Retinal pigment epithelial cell (primary cell): ENCODE data around the gene XRCC4.

Experiments used
- DNase-seq: peaks from one replicate; pipeline ENCODE4 v3.0.0-alpha.2; 2010; ENCODE audit warnings: low read depth
- H3K4me3 ChIP-seq: 2 replicates; pipeline ENCODE4 v1.5.1; 2011; ENCODE audit warnings: mild to moderate bottlenecking, low read length, control low read depth, moderate library complexity
- CTCF ChIP-seq: conservative IDR thresholded peaks from 2 replicates; pipeline ENCODE4 v1.5.1; 2011; ENCODE audit warnings: low read depth, low read length, control low read depth, inconsistent platforms

Gene XRCC4

DNA sequence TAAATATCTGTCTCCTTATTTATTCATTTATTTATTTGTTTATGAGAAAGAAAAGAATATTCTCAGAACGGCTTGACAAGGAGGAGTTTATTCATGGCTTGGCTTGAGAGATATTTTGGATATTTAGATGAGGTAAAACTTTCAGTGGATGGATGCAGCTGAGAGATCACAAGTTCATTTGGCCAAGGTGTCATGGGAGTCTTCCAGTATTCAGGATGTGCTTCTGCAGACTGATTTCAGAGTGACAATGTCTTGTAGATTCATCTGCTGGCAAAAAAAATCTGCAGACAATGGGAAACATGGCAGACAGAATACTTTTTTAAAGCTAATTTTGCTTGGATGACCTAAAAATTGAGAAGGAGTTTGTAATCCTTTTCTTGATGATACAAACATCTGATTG is 38.5 kb downstream of the XRCC4 start:
- no peak for DNase-seq
- TF ChIP-seq CTCF = no peak
- no peak overlapping the region for H3K4me3 ChIP-seq

DNA sequence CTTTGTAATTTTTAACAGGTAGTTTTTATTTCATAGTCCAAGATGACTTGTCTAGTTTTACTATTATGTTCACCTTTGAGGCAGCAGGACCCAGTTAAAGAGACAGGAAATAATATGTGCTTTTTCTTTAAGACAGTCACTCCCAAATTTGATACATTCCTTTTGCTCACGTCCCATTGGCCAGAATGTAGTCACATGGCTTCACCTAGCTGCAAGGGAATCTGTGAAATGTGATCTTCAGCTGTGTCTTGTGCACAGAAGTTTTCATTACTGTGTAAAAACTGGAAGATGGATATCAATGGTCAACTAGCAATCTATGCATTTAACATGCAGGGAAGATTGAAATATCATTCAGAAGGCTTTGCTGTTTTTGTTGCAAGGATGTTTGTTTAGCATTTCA is 41.1 kb downstream of the XRCC4 start:
- no peak for TF ChIP-seq CTCF
- DNase-seq = no peak

GRCh38 chr5:83118976-83119375 is 41.6 kb downstream of the XRCC4 start:
- H3K4me3 ChIP-seq = no peak overlapping the region
- no peak for DNase-seq
- TF ChIP-seq CTCF = no peak

More for the DNA sequence above, 41.1 kb downstream of the XRCC4 start:
- no peak overlapping the region for H3K4me3 ChIP-seq

- no peak for DNase-seq
- H3K4me3 ChIP-seq = no peak overlapping the region
- no peak for TF ChIP-seq CTCF
Observed at GRCh38 chr5:83124593-83124992, 47.2 kb downstream of the XRCC4 start.

- no peak for TF ChIP-seq CTCF
- DNase-seq = no peak
- no peak overlapping the region for H3K4me3 ChIP-seq
Observed at GRCh38 chr5:83125560-83125959, 48.2 kb downstream of the XRCC4 start.

GRCh38 chr5:83126501-83126900 is 49.2 kb downstream of the XRCC4 start:
- no peak for TF ChIP-seq CTCF
- no peak for DNase-seq
- H3K4me3 ChIP-seq = no peak overlapping the region

GRCh38 chr5:83133797-83134196 is 56.5 kb downstream of the XRCC4 start:
- no peak for TF ChIP-seq CTCF
- H3K4me3 ChIP-seq = no peak overlapping the region
- DNase-seq = no peak
